ENCODE measurements around the gene TMEM123.

DNA sequence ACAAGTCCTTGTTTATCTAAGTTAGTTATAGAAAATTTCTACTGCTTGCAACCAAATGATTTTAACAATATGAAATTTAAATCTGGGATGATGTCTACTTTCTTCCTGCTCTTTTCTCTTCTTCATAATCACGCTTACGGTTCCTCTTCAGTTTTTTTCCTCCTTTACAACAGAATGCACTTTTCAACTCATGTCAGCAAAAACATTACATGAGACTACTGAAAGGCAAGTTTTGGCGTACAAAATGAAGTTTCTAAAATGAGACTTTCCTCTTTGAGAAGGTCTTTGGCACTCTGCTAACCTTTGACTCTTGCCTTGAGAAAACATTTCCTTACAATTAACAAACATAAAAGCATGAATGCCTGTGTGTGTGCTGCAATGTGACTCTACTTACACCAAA lies 23.3 kb downstream of the TMEM123 start:
- TF ChIP-seq, protein P1, sequence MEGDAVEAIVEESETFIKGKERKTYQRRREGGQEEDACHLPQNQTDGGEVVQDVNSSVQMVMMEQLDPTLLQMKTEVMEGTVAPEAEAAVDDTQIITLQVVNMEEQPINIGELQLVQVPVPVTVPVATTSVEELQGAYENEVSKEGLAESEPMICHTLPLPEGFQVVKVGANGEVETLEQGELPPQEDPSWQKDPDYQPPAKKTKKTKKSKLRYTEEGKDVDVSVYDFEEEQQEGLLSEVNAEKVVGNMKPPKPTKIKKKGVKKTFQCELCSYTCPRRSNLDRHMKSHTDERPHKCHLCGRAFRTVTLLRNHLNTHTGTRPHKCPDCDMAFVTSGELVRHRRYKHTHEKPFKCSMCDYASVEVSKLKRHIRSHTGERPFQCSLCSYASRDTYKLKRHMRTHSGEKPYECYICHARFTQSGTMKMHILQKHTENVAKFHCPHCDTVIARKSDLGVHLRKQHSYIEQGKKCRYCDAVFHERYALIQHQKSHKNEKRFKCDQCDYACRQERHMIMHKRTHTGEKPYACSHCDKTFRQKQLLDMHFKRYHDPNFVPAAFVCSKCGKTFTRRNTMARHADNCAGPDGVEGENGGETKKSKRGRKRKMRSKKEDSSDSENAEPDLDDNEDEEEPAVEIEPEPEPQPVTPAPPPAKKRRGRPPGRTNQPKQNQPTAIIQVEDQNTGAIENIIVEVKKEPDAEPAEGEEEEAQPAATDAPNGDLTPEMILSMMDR (IDR thresholded peaks at IDR 0.05; ENCODE audit: insufficient read depth, low read length, poor library complexity, severe bottlenecking), result no peak
- no peak for TF ChIP-seq EZH2phosphoT487 (conservative IDR thresholded peaks at IDR 0.05; ENCODE audit: low read length)

Measured in SU-DHL-6 (cell line).